SK-N-SH treated with all-trans-retinoic acid at 6 μM for 48 hours (cell line): ENCODE measurements around the gene PDE4B.

Experiments used
- ATAC-seq: fragments of 200-7000 bp; cut with Tn5 transposase; 3 replicates; pipeline ENCODE4 v1.9.1; 2020; ENCODE audit warnings: mild to moderate bottlenecking, moderate library complexity
- ARNTL ChIP-seq: fragments of 450-650 bp; formaldehyde crosslinking; IDR thresholded peaks from 2 replicates; pipeline ENCODE4 v1.5.0; 2020; ENCODE audit warnings: low read depth, mild to moderate bottlenecking, moderate library complexity, borderline replicate concordance
- BACH2 ChIP-seq: fragments of 250-450 bp; sonication (Bioruptor Pico); IDR thresholded peaks from 2 replicates; pipeline ENCODE4 v1.9.0; 2021; ENCODE audit warnings: mild to moderate bottlenecking, borderline replicate concordance
- CSDC2 ChIP-seq: fragments of 250-450 bp; sonication (Bioruptor Pico); IDR thresholded peaks from 2 replicates; pipeline ENCODE4 v1.5.0; 2020; ENCODE audit warnings: mild to moderate bottlenecking, moderate library complexity
- ESRRG ChIP-seq: fragments of 250-450 bp; sonication (Bioruptor Pico); IDR thresholded peaks from 2 replicates; pipeline ENCODE4 v1.6.1; 2021; ENCODE audit warnings: mild to moderate bottlenecking
- ISL1 ChIP-seq: fragments of 250-450 bp; sonication (Bioruptor Pico); IDR thresholded peaks from 2 replicates; pipeline ENCODE4 v2.1.2; 2022; ENCODE audit warnings: mild to moderate bottlenecking, moderate library complexity
- OSR1 ChIP-seq: fragments of 250-450 bp; sonication (Bioruptor Pico); IDR thresholded peaks from 2 replicates; pipeline ENCODE4 v1.8.0; 2022; ENCODE audit warnings: moderate library complexity, mild to moderate bottlenecking, inconsistent platforms
- PPARA ChIP-seq: fragments of 250-450 bp; sonication (Bioruptor Pico); IDR thresholded peaks from 2 replicates; pipeline ENCODE4 v1.5.0; 2020; ENCODE audit warnings: mild to moderate bottlenecking, borderline replicate concordance
- RARB ChIP-seq: fragments of 250-450 bp; sonication (Bioruptor Pico); IDR thresholded peaks from 2 replicates; pipeline ENCODE4 v1.8.0; 2021; ENCODE audit warnings: mild to moderate bottlenecking, moderate library complexity
- SNAI2 ChIP-seq: fragments of 250-450 bp; sonication (Bioruptor Pico); IDR thresholded peaks from 2 replicates; pipeline ENCODE4 v1.5.0; 2020; ENCODE audit warnings: mild to moderate bottlenecking, moderate library complexity
- TOX ChIP-seq: fragments of 250-450 bp; sonication (Bioruptor Pico); IDR thresholded peaks from 2 replicates; pipeline ENCODE4 v1.8.0; 2021; ENCODE audit warnings: mild to moderate bottlenecking, moderate library complexity, borderline replicate concordance
- ZC3H10 ChIP-seq: fragments of 250-450 bp; sonication (Bioruptor Pico); IDR thresholded peaks from 2 replicates; pipeline ENCODE4 v1.5.1; 2021; ENCODE audit warnings: mild to moderate bottlenecking, moderate library complexity
- ZFP3 ChIP-seq: fragments of 250-450 bp; sonication (Bioruptor Pico); IDR thresholded peaks from 2 replicates; pipeline ENCODE4 v1.5.0; 2020; ENCODE audit warnings: mild to moderate bottlenecking, moderate library complexity
- ZFP30 ChIP-seq: fragments of 450-650 bp; formaldehyde crosslinking; IDR thresholded peaks from 2 replicates; pipeline ENCODE4 v1.5.0; 2022; ENCODE audit warnings: mild to moderate bottlenecking, moderate library complexity
- ZNF565 ChIP-seq: fragments of 450-650 bp; formaldehyde crosslinking; conservative IDR thresholded peaks from 2 replicates; pipeline ENCODE4 v1.5.0; 2020; ENCODE audit warnings: low read depth, mild to moderate bottlenecking, moderate library complexity
- ZNF70 ChIP-seq: fragments of 450-650 bp; formaldehyde crosslinking; IDR thresholded peaks from 2 replicates; pipeline ENCODE4 v1.5.0; 2020; ENCODE audit warnings: mild to moderate bottlenecking, moderate library complexity
- ZNF8 ChIP-seq: fragments of 450-650 bp; formaldehyde crosslinking; IDR thresholded peaks from 2 replicates; pipeline ENCODE4 v1.5.0; 2020; ENCODE audit warnings: mild to moderate bottlenecking, moderate library complexity
- TF ChIP-seq, protein P1 (sequence below): fragments of 250-450 bp; sonication (Bioruptor Pico); IDR thresholded peaks from 2 replicates; pipeline ENCODE4 v1.5.0; 2020; ENCODE audit warnings: mild to moderate bottlenecking, moderate library complexity
- TF ChIP-seq, protein P2 (sequence below): fragments of 250-450 bp; sonication (Bioruptor Pico); IDR thresholded peaks from 2 replicates; pipeline ENCODE4 v1.8.0; 2020; ENCODE audit warnings: mild to moderate bottlenecking, moderate library complexity, borderline replicate concordance
- TF ChIP-seq, protein P3 (sequence below): fragments of 250-450 bp; sonication (Bioruptor Pico); IDR thresholded peaks from 2 replicates; pipeline ENCODE4 v1.5.1; 2021; ENCODE audit warnings: mild to moderate bottlenecking, moderate library complexity
- TF ChIP-seq, protein P4 (sequence below): fragments of 250-450 bp; sonication (Bioruptor Pico); IDR thresholded peaks from 2 replicates; pipeline ENCODE4 v1.8.0; 2021; ENCODE audit warnings: low read depth, mild to moderate bottlenecking, moderate library complexity, borderline replicate concordance
- TF ChIP-seq, protein P5 (sequence below): fragments of 250-450 bp; sonication (Bioruptor Pico); IDR thresholded peaks from 2 replicates; pipeline ENCODE4 v1.5.1; 2020; ENCODE audit warnings: low read depth, mild to moderate bottlenecking, moderate library complexity

The PDE4B gene

DNA sequence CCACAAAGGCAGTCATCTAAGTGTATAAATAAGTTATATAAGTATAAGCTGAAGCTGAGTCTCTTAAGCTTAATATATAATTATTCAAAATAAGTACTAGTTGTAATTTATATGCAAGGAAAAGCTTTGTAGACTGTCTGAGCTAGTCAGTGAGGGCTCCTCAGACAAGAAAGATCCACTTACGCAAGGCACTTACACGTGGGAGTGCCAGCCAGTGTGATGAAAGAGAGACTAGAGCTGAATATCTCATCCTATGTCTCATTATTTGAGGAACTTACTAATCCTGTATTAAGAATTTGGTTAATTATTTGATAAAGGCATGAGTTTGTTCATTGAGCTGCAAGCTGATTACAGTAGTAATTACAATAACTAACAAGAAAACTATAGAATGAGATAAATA is 146.9 kb downstream of the PDE4B start (continued):
- TF ChIP-seq, protein P1, sequence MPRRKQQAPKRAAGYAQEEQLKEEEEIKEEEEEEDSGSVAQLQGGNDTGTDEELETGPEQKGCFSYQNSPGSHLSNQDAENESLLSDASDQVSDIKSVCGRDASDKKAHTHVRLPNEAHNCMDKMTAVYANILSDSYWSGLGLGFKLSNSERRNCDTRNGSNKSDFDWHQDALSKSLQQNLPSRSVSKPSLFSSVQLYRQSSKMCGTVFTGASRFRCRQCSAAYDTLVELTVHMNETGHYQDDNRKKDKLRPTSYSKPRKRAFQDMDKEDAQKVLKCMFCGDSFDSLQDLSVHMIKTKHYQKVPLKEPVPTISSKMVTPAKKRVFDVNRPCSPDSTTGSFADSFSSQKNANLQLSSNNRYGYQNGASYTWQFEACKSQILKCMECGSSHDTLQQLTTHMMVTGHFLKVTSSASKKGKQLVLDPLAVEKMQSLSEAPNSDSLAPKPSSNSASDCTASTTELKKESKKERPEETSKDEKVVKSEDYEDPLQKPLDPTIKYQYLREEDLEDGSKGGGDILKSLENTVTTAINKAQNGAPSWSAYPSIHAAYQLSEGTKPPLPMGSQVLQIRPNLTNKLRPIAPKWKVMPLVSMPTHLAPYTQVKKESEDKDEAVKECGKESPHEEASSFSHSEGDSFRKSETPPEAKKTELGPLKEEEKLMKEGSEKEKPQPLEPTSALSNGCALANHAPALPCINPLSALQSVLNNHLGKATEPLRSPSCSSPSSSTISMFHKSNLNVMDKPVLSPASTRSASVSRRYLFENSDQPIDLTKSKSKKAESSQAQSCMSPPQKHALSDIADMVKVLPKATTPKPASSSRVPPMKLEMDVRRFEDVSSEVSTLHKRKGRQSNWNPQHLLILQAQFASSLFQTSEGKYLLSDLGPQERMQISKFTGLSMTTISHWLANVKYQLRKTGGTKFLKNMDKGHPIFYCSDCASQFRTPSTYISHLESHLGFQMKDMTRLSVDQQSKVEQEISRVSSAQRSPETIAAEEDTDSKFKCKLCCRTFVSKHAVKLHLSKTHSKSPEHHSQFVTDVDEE (CRISPR knock-in tag), result no peak
- TF ChIP-seq BACH2 (CRISPR knock-in tag), result no peak
- TF ChIP-seq ZFP3 (CRISPR knock-in tag), result no peak
- no peak for TF ChIP-seq ZC3H10 (CRISPR knock-in tag)
- TF ChIP-seq ESRRG (CRISPR knock-in tag), result no peak
- no peak for TF ChIP-seq ZFP30 (CRISPR knock-in tag)
- TF ChIP-seq ARNTL (CRISPR knock-in tag), result no peak

DNA sequence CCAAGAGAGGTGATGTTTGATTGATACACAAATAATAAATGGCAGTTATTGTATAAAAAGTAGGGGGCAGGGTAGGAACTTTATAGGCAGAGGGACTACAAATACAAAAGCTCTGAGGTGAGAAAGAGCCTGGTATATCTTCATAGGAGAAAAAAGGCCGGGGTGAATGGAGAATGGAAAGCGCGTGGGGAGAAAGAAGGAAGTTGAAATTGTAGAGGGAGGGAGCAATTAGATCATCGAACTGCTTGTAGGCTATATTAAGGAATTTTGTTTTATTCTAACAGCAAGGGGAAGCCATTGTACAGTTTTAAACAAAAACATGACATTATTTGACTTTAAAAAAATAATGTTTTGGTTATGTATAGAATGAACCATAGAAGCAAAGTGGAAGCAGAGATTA is 147.4 kb downstream of the PDE4B start:
- TF ChIP-seq, protein P2, sequence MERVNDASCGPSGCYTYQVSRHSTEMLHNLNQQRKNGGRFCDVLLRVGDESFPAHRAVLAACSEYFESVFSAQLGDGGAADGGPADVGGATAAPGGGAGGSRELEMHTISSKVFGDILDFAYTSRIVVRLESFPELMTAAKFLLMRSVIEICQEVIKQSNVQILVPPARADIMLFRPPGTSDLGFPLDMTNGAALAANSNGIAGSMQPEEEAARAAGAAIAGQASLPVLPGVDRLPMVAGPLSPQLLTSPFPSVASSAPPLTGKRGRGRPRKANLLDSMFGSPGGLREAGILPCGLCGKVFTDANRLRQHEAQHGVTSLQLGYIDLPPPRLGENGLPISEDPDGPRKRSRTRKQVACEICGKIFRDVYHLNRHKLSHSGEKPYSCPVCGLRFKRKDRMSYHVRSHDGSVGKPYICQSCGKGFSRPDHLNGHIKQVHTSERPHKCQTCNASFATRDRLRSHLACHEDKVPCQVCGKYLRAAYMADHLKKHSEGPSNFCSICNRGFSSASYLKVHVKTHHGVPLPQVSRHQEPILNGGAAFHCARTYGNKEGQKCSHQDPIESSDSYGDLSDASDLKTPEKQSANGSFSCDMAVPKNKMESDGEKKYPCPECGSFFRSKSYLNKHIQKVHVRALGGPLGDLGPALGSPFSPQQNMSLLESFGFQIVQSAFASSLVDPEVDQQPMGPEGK (CRISPR knock-in tag), result no peak
- TF ChIP-seq, protein P3, sequence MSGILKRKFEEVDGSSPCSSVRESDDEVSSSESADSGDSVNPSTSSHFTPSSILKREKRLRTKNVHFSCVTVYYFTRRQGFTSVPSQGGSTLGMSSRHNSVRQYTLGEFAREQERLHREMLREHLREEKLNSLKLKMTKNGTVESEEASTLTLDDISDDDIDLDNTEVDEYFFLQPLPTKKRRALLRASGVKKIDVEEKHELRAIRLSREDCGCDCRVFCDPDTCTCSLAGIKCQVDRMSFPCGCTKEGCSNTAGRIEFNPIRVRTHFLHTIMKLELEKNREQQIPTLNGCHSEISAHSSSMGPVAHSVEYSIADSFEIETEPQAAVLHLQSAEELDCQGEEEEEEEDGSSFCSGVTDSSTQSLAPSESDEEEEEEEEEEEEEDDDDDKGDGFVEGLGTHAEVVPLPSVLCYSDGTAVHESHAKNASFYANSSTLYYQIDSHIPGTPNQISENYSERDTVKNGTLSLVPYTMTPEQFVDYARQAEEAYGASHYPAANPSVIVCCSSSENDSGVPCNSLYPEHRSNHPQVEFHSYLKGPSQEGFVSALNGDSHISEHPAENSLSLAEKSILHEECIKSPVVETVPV, result no peak
- TF ChIP-seq CSDC2 (CRISPR knock-in tag) (no peak), SNAI2 (CRISPR knock-in tag) (no peak), ZNF70 (no peak), ZNF565 (CRISPR knock-in tag) (no peak), BACH2 (CRISPR knock-in tag) (no peak), OSR1 (CRISPR knock-in tag) (no peak), ESRRG (CRISPR knock-in tag) (no peak), ARNTL (CRISPR knock-in tag) (no peak), PPARA (no peak), ZNF8 (no peak), ISL1 (CRISPR knock-in tag) (no peak), RARB (no peak), TOX (CRISPR knock-in tag) (no peak)
- TF ChIP-seq, protein P4, sequence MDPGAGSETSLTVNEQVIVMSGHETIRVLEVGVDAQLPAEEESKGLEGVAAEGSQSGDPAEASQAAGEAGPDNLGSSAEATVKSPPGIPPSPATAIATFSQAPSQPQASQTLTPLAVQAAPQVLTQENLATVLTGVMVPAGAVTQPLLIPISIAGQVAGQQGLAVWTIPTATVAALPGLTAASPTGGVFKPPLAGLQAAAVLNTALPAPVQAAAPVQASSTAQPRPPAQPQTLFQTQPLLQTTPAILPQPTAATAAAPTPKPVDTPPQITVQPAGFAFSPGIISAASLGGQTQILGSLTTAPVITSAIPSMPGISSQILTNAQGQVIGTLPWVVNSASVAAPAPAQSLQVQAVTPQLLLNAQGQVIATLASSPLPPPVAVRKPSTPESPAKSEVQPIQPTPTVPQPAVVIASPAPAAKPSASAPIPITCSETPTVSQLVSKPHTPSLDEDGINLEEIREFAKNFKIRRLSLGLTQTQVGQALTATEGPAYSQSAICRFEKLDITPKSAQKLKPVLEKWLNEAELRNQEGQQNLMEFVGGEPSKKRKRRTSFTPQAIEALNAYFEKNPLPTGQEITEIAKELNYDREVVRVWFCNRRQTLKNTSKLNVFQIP (CRISPR knock-in tag), result no peak
- TF ChIP-seq, protein P5, sequence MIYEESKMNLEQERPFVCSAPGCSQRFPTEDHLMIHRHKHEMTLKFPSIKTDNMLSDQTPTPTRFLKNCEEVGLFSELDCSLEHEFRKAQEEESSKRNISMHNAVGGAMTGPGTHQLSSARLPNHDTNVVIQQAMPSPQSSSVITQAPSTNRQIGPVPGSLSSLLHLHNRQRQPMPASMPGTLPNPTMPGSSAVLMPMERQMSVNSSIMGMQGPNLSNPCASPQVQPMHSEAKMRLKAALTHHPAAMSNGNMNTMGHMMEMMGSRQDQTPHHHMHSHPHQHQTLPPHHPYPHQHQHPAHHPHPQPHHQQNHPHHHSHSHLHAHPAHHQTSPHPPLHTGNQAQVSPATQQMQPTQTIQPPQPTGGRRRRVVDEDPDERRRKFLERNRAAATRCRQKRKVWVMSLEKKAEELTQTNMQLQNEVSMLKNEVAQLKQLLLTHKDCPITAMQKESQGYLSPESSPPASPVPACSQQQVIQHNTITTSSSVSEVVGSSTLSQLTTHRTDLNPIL (CRISPR knock-in tag), result no peak
- TF ChIP-seq, protein P1 (CRISPR knock-in tag), result no peak
- no peak for ATAC-seq
